ENCODE results near the gene SORCS3.

DNA sequence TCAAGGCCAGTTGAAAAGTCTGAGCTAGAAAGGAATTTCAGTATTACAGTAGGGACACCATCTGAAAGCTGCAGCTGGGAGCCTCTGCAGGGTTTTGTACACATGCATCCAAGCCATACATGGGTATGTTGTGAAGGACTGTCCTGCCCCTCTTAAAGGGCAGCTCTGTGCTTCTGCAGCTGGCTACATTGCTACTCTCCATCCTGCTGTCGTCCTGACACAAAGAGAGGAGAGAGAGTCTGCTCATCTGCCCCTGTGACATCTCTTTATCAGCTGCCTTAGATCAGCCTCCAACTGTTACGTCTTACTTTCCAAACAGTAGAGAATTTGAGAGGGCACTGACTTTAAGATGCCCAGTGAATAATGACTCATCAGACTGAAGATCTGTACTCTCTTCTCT is 602.7 kb downstream of the SORCS3 start:
- TF ChIP-seq, protein P1, sequence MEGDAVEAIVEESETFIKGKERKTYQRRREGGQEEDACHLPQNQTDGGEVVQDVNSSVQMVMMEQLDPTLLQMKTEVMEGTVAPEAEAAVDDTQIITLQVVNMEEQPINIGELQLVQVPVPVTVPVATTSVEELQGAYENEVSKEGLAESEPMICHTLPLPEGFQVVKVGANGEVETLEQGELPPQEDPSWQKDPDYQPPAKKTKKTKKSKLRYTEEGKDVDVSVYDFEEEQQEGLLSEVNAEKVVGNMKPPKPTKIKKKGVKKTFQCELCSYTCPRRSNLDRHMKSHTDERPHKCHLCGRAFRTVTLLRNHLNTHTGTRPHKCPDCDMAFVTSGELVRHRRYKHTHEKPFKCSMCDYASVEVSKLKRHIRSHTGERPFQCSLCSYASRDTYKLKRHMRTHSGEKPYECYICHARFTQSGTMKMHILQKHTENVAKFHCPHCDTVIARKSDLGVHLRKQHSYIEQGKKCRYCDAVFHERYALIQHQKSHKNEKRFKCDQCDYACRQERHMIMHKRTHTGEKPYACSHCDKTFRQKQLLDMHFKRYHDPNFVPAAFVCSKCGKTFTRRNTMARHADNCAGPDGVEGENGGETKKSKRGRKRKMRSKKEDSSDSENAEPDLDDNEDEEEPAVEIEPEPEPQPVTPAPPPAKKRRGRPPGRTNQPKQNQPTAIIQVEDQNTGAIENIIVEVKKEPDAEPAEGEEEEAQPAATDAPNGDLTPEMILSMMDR (optimal IDR thresholded peaks at IDR 0.05 in 1 of 3, IDR thresholded peaks at IDR 0.05 in 1 of 3, conservative IDR thresholded peaks at IDR 0.05 in 1 of 3; ENCODE audit: extremely low read depth in 1 of 3, insufficient read depth in 2 of 3, low read length in 3 of 3) = no peak
- no peak for TF ChIP-seq EZH2 (IDR thresholded peaks at IDR 0.05; ENCODE audit: low read length)
